GM10266 (cell line): ENCODE measurements around the gene ADGRG4.

ENCODE experiments used
- DNase-seq: peaks from one replicate; pipeline ENCODE4 v3.0.0; 2012; ENCODE audit errors: extremely low spot score
- TF ChIP-seq, protein P1 (sequence below): IDR thresholded peaks from 2 replicates; pipeline ENCODE4 v1.5.1; 2012; ENCODE audit warnings: mild to moderate bottlenecking, low read depth; ENCODE audit not compliant: control insufficient read depth, insufficient read depth; ENCODE audit errors: missing control alignments

Gene ADGRG4

DNA sequence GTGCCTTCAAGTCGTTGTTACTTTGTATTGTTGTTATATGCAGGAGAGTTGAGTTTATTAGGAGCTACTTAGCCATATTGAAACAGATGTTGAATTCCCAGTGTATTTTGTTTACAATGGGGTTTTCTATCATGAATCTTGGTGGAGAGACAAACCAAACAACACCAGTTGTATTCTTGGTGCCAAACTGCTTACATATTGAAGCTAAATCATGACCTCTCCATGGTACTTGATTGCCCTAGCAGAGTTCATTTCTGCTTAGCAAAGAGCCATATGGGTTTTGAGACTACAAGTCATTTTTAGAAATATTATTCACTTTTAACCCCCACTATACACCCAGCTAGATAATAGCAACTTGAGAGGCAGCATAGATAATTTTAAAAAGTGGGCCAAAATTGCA is 85.4 kb downstream of the ADGRG4 start:
- TF ChIP-seq, protein P1, sequence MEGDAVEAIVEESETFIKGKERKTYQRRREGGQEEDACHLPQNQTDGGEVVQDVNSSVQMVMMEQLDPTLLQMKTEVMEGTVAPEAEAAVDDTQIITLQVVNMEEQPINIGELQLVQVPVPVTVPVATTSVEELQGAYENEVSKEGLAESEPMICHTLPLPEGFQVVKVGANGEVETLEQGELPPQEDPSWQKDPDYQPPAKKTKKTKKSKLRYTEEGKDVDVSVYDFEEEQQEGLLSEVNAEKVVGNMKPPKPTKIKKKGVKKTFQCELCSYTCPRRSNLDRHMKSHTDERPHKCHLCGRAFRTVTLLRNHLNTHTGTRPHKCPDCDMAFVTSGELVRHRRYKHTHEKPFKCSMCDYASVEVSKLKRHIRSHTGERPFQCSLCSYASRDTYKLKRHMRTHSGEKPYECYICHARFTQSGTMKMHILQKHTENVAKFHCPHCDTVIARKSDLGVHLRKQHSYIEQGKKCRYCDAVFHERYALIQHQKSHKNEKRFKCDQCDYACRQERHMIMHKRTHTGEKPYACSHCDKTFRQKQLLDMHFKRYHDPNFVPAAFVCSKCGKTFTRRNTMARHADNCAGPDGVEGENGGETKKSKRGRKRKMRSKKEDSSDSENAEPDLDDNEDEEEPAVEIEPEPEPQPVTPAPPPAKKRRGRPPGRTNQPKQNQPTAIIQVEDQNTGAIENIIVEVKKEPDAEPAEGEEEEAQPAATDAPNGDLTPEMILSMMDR, result no peak
- DNase-seq, result no peak

DNA sequence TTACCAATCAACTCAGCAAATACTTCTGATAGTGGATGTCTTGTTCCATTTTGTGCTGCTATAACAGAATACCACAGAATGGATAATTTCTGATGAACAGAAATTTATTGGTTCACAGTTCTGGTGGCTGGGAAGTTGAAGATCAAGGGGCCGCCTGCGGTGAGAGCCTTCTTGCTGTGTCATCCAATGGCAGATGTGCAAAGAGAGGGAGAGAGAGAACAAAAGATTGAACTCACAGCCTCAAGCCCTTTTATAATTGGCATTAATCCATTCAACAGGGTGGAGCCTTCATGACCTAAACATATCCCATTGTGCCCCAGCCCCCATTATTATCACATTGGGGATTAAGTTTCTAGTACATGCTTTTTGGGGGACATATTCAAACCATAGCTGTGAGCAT is 86.1 kb downstream of the ADGRG4 start:
- TF ChIP-seq, protein P1, result no peak
- no peak for DNase-seq

DNA sequence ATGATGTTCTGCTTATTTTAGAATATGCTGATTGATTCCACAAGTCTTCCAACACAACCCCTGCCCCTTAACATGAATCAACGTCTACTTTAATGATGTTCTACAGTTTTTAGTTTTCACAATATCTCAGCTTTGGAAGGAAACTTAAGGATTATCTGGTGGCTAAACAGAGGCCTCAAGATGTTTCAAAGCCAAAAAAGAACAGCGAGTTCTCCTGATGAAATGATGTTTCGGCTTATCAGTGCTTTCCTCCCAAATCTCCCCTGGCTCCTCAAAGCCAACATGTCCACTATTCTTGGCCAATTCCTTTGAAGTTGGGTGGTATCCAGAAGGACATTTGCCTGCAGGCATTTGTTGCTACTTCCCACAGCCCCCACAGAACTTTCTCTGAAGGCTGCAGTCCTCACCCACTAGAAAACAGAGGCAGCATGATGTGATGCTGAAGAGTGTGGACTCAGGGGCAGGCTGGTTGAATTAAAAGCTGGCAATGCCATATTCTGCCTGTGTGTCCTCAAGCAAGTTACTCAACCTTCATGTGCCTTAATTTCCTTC is 87.3 kb downstream of the ADGRG4 start:
- no peak for DNase-seq
- TF ChIP-seq, protein P1, result no peak

DNA sequence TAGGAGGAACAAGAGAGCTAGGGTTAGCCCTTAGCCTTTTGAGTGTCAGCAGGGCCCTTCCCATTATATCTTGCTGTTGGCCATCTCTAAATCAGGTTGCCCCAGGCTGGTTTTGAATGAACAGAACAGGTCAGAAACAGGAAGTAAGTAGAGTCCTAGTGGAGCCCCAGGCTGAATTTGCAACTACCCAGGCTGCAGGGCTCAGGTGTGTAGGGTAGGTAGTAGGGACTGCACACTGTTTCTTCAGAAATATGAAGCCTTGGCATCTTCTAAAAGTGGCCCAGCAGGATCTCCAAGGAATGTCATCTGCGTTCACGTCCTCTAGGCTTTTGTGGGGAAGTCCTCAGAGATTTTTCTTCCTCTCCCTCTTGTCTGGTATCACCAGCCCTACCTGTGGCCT is 90.2 kb downstream of the ADGRG4 start:
- TF ChIP-seq, protein P1, result no peak
- DNase-seq, result no peak

DNA sequence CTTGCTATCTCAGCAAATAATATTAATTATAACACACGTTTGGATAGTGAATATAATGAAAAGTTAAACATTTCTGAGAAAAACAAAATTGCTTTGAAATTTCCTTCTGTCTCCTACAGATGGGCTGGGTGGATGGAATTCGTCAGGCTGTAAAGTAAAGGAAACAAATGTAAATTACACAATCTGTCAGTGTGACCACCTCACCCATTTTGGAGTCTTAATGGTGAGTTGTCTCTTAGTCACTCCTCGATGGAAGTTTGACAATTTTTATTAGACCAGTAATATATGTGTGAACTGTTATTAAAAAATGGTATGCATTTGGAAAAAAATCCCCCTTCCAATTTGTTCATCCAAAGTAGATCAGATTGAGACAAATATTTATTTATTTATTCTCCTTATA is 94.5 kb downstream of the ADGRG4 start:
- no peak for DNase-seq
- TF ChIP-seq, protein P1, result no peak

DNA sequence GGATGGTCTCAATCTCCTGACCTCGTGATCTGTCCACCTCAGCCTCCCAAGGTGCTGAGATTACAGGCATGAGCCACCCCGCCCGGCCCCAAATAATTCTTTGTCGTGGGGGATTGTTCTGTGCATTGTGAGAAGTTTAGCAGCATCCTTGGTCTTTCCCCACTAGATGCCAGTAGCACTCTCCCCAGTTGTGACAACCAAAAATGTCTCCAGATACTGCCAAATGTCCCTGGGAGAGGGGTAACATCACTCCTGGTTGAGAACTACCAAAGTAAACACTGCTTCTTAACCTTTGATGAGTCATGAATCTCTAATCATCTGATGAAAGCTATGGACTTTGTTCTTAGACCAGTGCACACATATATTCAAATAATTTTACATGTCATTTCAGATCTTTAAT is 96.2 kb downstream of the ADGRG4 start:
- TF ChIP-seq, protein P1, result no peak
- DNase-seq, result no peak

DNA sequence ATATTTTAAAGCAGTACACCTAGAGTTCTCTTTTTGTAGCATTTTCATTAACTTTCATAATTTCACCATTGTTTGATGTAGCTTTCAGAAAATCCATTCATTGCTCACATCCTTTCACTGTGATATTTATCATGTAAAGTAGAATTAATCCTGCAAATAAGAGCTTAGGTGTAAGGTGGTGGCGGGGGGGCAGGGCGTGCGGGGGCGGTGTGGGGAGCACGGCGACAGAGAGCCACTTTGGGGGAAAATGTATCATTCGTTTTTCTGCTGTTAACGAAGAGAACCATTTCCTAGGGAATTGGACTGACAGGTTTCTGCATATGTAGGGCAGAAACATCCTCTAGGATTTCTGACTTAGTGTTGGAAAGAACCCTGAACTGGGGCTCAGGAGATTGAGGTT is 104.4 kb downstream of the ADGRG4 start:
- TF ChIP-seq, protein P1, result no peak
- DNase-seq, result no peak

DNA sequence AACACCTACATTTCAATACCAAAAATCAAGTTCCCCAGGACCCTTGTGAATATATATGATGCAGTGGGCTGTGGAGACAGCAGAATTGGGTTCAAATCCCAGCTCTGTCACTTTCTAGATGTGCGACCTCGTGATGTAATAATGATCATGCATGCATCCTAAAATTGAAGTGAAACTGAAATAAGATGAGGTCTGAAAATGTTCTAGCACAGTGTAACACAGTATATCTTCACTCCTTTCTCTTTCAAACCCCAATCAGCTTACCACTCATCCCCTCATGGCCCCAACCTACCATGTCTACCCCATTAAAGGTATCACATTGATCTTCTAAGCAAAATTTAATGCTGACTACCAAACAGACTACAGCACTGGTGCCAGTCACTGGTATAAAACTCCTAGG is 117.0 kb downstream of the ADGRG4 start:
- DNase-seq, result no peak

More for the DNA sequence above, 117.0 kb downstream of the ADGRG4 start:
- TF ChIP-seq, protein P1, result no peak
